HepG2 (cell line): ENCODE data around the gene TRDMT1. TPM values are rescaled to one million over a fixed set of nuclear protein-coding genes. Genes with fewer than 3 reads are reported as not detected.

Experiments used
- ATAC-seq: fragments of 200-7000 bp; cut with Tn5 transposase; 3 replicates; pipeline ENCODE4 v1.9.1; 2020; ENCODE audit warnings: mild to moderate bottlenecking, moderate library complexity
- BruUV-seq: library from RNA; stranded (reverse); fragments of 400-500 nt; replicated peaks from 2 replicates; lab custom pipeline; 2021; lab: Mats Ljungman, UMichigan
- CTCF ChIA-PET: fragments of 300-600 bp; formaldehyde crosslinking; extraction: SDS; loops from one replicate; lab custom pipeline; 2021; ENCODE audit warnings: low total read pairs, inconsistent platforms, low intra/inter-chr PET ratio; lab: Yijun Ruan, JAX
- POLR2A ChIA-PET: fragments of 350-600 bp; sonication (Branson Sonifier 250); formaldehyde crosslinking; loops from one replicate; lab custom pipeline; 2020; ENCODE audit warnings: antibody characterized with exemption, inconsistent platforms; lab: Yijun Ruan, JAX
- DNase-seq: peaks from one replicate; pipeline ENCODE4 v3.0.0-alpha.2; 2015; ENCODE audit warnings: low spot score
- FAIRE-seq: peaks from 3 replicates; lab custom pipeline; 2011; peaks lifted over from hg19 to GRCh38; lab: Jason Lieb, UNC
- H2AFZ ChIP-seq: one replicate; pipeline ENCODE4 v1.6.1; 2011; ENCODE audit warnings: low read length, inconsistent platforms
- H3K27ac ChIP-seq: fragments of 300-600 bp; 3 replicates; pipeline ENCODE4 v1.8.0; 2011; ENCODE audit warnings: mixed run types, mild to moderate bottlenecking, mixed read lengths, low read length, inconsistent platforms; ENCODE audit not compliant: insufficient read depth; ENCODE audit errors: extremely low read length
- H3K27me3 ChIP-seq, 2 experiments: fragments of 200-600 bp in 1 of 2; 2 replicates in 1 of 2; 3 replicates in 1 of 2; pipeline versions ENCODE4 v1.6.0 to v1.8.0; 2011; ENCODE audit warnings: low read length in 2 of 2, mild to moderate bottlenecking in 2 of 2, moderate library complexity in 2 of 2, inconsistent platforms in 1 of 2; ENCODE audit not compliant: insufficient read depth in 2 of 2, control insufficient read depth in 1 of 2
- H3K36me3 ChIP-seq, 2 experiments: fragments of 200-600 bp in 1 of 2; replicated peaks in 1 of 2; 2 replicates in 1 of 2; 3 replicates in 1 of 2; pipeline versions ENCODE4 v1.5.1 to v1.8.0; 2011; ENCODE audit warnings: low read length in 2 of 2, inconsistent platforms in 1 of 2; ENCODE audit not compliant: insufficient read depth in 2 of 2, control insufficient read depth in 1 of 2
- H3K4me1 ChIP-seq: 2 replicates; pipeline ENCODE4 v1.5.1; 2012; ENCODE audit warnings: low read length, inconsistent platforms; ENCODE audit not compliant: insufficient read depth
- H3K4me2 ChIP-seq: 2 replicates; pipeline ENCODE4 v1.6.0; 2011; ENCODE audit warnings: low read depth, low read length, inconsistent platforms
- H3K4me3 ChIP-seq, 3 experiments: fragments of 200-600 bp in 1 of 3; sonication (generic), shearing (Covaris generic) in 1 of 3; replicated peaks in 1 of 3; 2 replicates each; pipeline ENCODE4 v1.5.1; 2011 to 2016; ENCODE audit warnings: low read length in 3 of 3, inconsistent platforms in 2 of 3, low read depth in 2 of 3, mild to moderate bottlenecking in 2 of 3, control low read depth in 1 of 3, mixed read lengths in 1 of 3; ENCODE audit not compliant: insufficient read depth in 1 of 3
- H3K79me2 ChIP-seq: one replicate; pipeline ENCODE4 v1.6.1; 2011; ENCODE audit warnings: low read length, inconsistent platforms; ENCODE audit not compliant: insufficient read depth
- H3K9ac ChIP-seq: 2 replicates; pipeline ENCODE4 v1.6.0; 2011; ENCODE audit warnings: mild to moderate bottlenecking, low read depth, low read length, inconsistent platforms; ENCODE audit not compliant: insufficient read depth
- H3K9me3 ChIP-seq: 2 replicates; pipeline ENCODE4 v1.5.1; 2012; ENCODE audit warnings: mild to moderate bottlenecking, low read length
- H4K20me1 ChIP-seq: 2 replicates; pipeline ENCODE4 v1.6.0; 2011; ENCODE audit warnings: inconsistent platforms, mild to moderate bottlenecking, low read length, moderate library complexity; ENCODE audit not compliant: insufficient read depth
- AHR ChIP-seq: IDR thresholded peaks from 2 replicates; pipeline ENCODE4 v1.6.1; 2018; ENCODE audit warnings: missing genetic modification reagents, missing compliant biosample characterization
- EP300 ChIP-seq, 3 experiments: sonication (generic) in 1 of 3; formaldehyde crosslinking in 1 of 3; IDR thresholded peaks; 2 replicates each; pipeline versions ENCODE4 v1.5.1 to v1.6.1; 2011 to 2020; ENCODE audit warnings: low read depth in 2 of 3, low read length in 2 of 3, borderline replicate concordance in 1 of 3, improper control_type of control experiment in 1 of 3, mild to moderate bottlenecking in 1 of 3, missing genetic modification reagents in 1 of 3, moderate library complexity in 1 of 3
- TBX2 ChIP-seq: sonication (generic); formaldehyde crosslinking; IDR thresholded peaks from 2 replicates; pipeline ENCODE4 v1.5.0; 2020; ENCODE audit warnings: missing genetic modification reagents, mild to moderate bottlenecking, borderline replicate concordance
- ZBTB40 ChIP-seq, 2 experiments: fragments of 450-650 bp in 1 of 2; sonication (generic) in 1 of 2; formaldehyde crosslinking in 1 of 2; IDR thresholded peaks; 2 replicates each; pipeline versions ENCODE4 v1.6.1 to v1.8.0; 2016 to 2022; ENCODE audit warnings: antibody characterized with exemption in 1 of 2, mild to moderate bottlenecking in 1 of 2, missing genetic modification reagents in 1 of 2
- ZNF34 ChIP-seq: sonication (generic); formaldehyde crosslinking; IDR thresholded peaks from 2 replicates; pipeline ENCODE4 v1.4.0; 2020; ENCODE audit warnings: mild to moderate bottlenecking, missing genetic modification reagents, borderline replicate concordance
- ZNF557 ChIP-seq: sonication (generic); formaldehyde crosslinking; IDR thresholded peaks from 2 replicates; pipeline ENCODE4 v1.4.0; 2020; ENCODE audit warnings: missing genetic modification reagents
- WGBS: methylation state at CpG from one replicate; pipeline ENCODE4 v1.1.6; 2017; ENCODE audit warnings: low lambda C conversion rate; 5-methylcytosine and 5-hydroxymethylcytosine counted together
- in situ Hi-C: cut with HindIII; loops from 2 replicates; pipeline ENCODE4 v1.10.0; 2017; ENCODE audit warnings: low pct_unique_long_range_greater_than_20kb; ENCODE audit not compliant: extremely low pct_ligation_motif_present
- intact Hi-C: fragments of 100-400 bp; cut with micrococcal nuclease; formaldehyde crosslinking; loops from one replicate; pipeline ENCODE4 v1.10.0; 2022; ENCODE audit not compliant: unreplicated experiment
- polyA plus RNA-seq, 8 experiments: library from polyadenylated mRNA; depleted of rRNA in 3 of 8; stranded (reverse) in 7 of 8; unstranded in 1 of 8; fragments of >200 nt; fragmentation: Illumina TruSeq in 4 of 8; extraction: Trizol in 4 of 8; gene quantifications; 2 replicates each; pipeline versions ENCODE4 v1.2.1 to v1.2.3, GENCODE V29; 2011 to 2016; ENCODE audit warnings: low read depth in 4 of 8, missing spikeins in 1 of 8, mixed read lengths in 1 of 8; ENCODE audit not compliant: insufficient read depth in 1 of 8
- total RNA-seq, 5 experiments: library from RNA; depleted of rRNA; stranded (reverse); fragments of >200 nt; fragmentation: Illumina TruSeq; extraction: Trizol; gene quantifications; 2 replicates each; pipeline ENCODE4 v1.2.3, GENCODE V29; 2016; ENCODE audit warnings: low read depth in 1 of 5
- TF ChIP-seq, protein P1 (sequence below): sonication (generic); formaldehyde crosslinking; IDR thresholded peaks from 2 replicates; pipeline ENCODE4 v1.4.0; 2020; ENCODE audit warnings: missing genetic modification reagents

Gene TRDMT1
- total and polyA plus RNA-seq, 2 of the 13 experiments (the other 11 are each of a cell fraction or from before 2014, with no cell fraction given): 2.0 to 3.0 TPM

- H3K4me2 ChIP-seq: no peak overlapping the region
- no peaks in the 10 kb centered on the region for H3K9me3 ChIP-seq
- H3K27ac ChIP-seq: no peak overlapping the region
- no peaks in the 10 kb centered on the region for H3K36me3 ChIP-seq
- no peak for DNase-seq
- no peak for FAIRE-seq
- no peak overlapping the region for H3K4me3 ChIP-seq
- no peak overlapping the region for H3K9ac ChIP-seq
- no TSS peak for BruUV-seq
- CTCF ChIA-PET: no interaction called here
- intact Hi-C loops (no loop called here), in situ Hi-C loops (no loop called here)
- POLR2A ChIA-PET: no interaction called here
- TF ChIP-seq ZNF34 (CRISPR knock-in tag) (no peak), TBX2 (CRISPR knock-in tag) (no peak), AHR (CRISPR knock-in tag) (no peak)
- H3K27me3 ChIP-seq: no peaks in the 10 kb centered on the region
- H3K79me2 ChIP-seq: no peaks in the 10 kb centered on the region
- no peak for ATAC-seq
- no peak overlapping the region for H2AFZ ChIP-seq
- no peaks in the 10 kb centered on the region; the same call in 1 of the 2 replicates for H3K4me1 ChIP-seq
- no peaks in the 10 kb centered on the region for H4K20me1 ChIP-seq
Observed at GRCh38 chr10:17208476-17208875, 7.0 kb upstream of the TRDMT1 start.

DNA sequence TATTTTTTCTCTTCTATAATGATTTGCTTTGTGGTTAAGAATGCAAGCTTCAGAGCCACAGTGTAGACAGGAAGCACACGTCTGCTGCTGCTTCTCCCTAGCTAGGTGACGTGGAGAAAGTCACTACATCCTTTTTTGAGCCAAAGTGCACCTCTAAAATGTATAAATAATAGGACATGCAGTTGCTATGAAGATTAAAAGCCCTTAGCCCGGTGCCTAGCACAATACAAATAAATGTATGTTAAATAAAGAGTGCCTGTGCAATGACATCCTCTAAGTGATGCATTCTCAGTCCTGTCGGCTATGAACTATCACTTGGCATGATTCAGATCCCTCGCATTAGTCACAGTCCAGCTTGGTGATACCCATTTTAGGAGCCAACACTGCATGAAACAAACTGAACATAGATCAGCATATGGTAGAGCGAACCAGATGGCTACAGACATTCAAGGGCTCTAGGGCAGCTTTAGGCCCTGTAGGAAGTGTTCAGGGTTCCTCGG, 4.8 kb upstream of the TRDMT1 start:
- POLR2A ChIA-PET: no interaction called here
- Histone ChIP-seq H3K36me3 (no peaks in the 10 kb centered on the region), H4K20me1 (no peaks in the 10 kb centered on the region), H3K4me1 (peaks cover 11% of the 10 kb centered on the region; the same call in 1 of the 2 replicates), H3K9ac (no peak overlapping the region), H3K4me3 (no peak overlapping the region), H3K27ac (no peak overlapping the region), H3K27me3 (no peaks in the 10 kb centered on the region; a peak in 1 of 5 replicates), H3K79me2 (no peaks in the 10 kb centered on the region), H3K9me3 (no peaks in the 10 kb centered on the region), H2AFZ (no peak overlapping the region), H3K4me2 (no peak overlapping the region)
- CTCF ChIA-PET: no interaction called here
- ATAC-seq (no peak), FAIRE-seq (no peak), DNase-seq (no peak)
- intact Hi-C loops (no loop called here), in situ Hi-C loops (no loop called here)
- WGBS: 38% methylated on average over 7 of the region's 7 CpGs
- BruUV-seq: no TSS peak
- no peak for TF ChIP-seq EP300 (IDR thresholded peaks at IDR 0.05; ENCODE audit: low read depth in 2 of 2, low read length in 2 of 2)
- no peak for TF ChIP-seq EP300 (CRISPR knock-in tag; IDR thresholded peaks at IDR 0.05; ENCODE audit: borderline replicate concordance)
- TF ChIP-seq, protein P1, sequence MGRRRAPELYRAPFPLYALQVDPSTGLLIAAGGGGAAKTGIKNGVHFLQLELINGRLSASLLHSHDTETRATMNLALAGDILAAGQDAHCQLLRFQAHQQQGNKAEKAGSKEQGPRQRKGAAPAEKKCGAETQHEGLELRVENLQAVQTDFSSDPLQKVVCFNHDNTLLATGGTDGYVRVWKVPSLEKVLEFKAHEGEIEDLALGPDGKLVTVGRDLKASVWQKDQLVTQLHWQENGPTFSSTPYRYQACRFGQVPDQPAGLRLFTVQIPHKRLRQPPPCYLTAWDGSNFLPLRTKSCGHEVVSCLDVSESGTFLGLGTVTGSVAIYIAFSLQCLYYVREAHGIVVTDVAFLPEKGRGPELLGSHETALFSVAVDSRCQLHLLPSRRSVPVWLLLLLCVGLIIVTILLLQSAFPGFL (CRISPR knock-in tag): no peak
- no peak for TF ChIP-seq ZNF557 (CRISPR knock-in tag)
- no peak for TF ChIP-seq ZBTB40 (IDR thresholded peaks at IDR 0.05)
- TF ChIP-seq ZBTB40 (CRISPR knock-in tag; IDR thresholded peaks at IDR 0.05): no peak
